Activated CD4-positive, alpha-beta T cell treated with anti-CD3 and anti-CD28 coated beads for 24 hours (primary cell): ENCODE measurements around the gene ATG2B.

Source experiments
- DNase-seq, 2 donors: peaks; one replicate each; pipeline ENCODE4 v3.0.0-alpha.2; 2020; ENCODE audit warnings: low read depth in 2 of 2

Gene ATG2B

GRCh38 chr14:96362965-96363750, at the start of gene ATG2B, which contains the start of gene GSKIP:
Gene ATG2B (minus strand): TSS chr14:96363341. CDS start chr14:96362976, 365 bp downstream.
Gene GSKIP (plus strand): TSS chr14:96363526. CDS start chr14:96382248, 18,722 bp downstream.
- peak; percentile 96 to 97 for DNase-seq

GRCh38 chr14:96410119-96410518, 47.0 kb upstream of the ATG2B start:
- DNase-seq, result no peak

GRCh38 chr14:96409701-96410100, 46.6 kb upstream of the ATG2B start:
- DNase-seq, result no peak

- no peak for DNase-seq
Observed at GRCh38 chr14:96408608-96409007, 45.5 kb upstream of the ATG2B start.

GRCh38 chr14:96407935-96408570, 44.9 kb upstream of the ATG2B start:
- DNase-seq, result no peak

- DNase-seq, result no peak
Observed at GRCh38 chr14:96405677-96406076, 42.5 kb upstream of the ATG2B start.

- no peak for DNase-seq
Observed at GRCh38 chr14:96403409-96403808, 40.3 kb upstream of the ATG2B start.

- DNase-seq, result no peak
Observed at GRCh38 chr14:96400495-96400894, 37.4 kb upstream of the ATG2B start.

- no peak for DNase-seq
Observed at GRCh38 chr14:96399405-96399804, 36.3 kb upstream of the ATG2B start.

- DNase-seq, result no peak
Observed at GRCh38 chr14:96398921-96399320, 35.8 kb upstream of the ATG2B start.

- DNase-seq, result no peak
Observed at GRCh38 chr14:96398432-96398831, 35.3 kb upstream of the ATG2B start.

GRCh38 chr14:96394047-96394815, 31.1 kb upstream of the ATG2B start:
- DNase-seq, result no peak

- no peak for DNase-seq
Observed at GRCh38 chr14:96393071-96393691, 30.0 kb upstream of the ATG2B start.

GRCh38 chr14:96391293-96392118, 28.4 kb upstream of the ATG2B start:
- DNase-seq, result peak; percentile 99 to 100

GRCh38 chr14:96390965-96391292, 27.8 kb upstream of the ATG2B start:
- DNase-seq, result no peak

- DNase-seq, result no peak
Observed at GRCh38 chr14:96385385-96385784, 22.2 kb upstream of the ATG2B start.

GRCh38 chr14:96384740-96385139, 21.6 kb upstream of the ATG2B start:
- DNase-seq, result no peak

- no peak for DNase-seq
Observed at GRCh38 chr14:96384053-96384452, 20.9 kb upstream of the ATG2B start.

GRCh38 chr14:96383445-96383844, 20.3 kb upstream of the ATG2B start:
- no peak for DNase-seq

GRCh38 chr14:96380735-96381134, 17.6 kb upstream of the ATG2B start:
- no peak for DNase-seq

GRCh38 chr14:96376093-96376492, 13.0 kb upstream of the ATG2B start:
- DNase-seq, result no peak
